Ovary (tissue), 9 donors: ENCODE measurements around the gene TRPM3. TPM values are rescaled to one million over a fixed set of nuclear protein-coding genes. Genes with fewer than 3 reads are reported as not detected.

ENCODE experiments used
- DNase-seq, 5 donors: peaks; one replicate each; pipeline ENCODE4 v3.0.0-alpha.2; 2019 to 2020
- H3K27ac ChIP-seq, 2 donors: fragments of 200-600 bp; one replicate each; pipeline versions ENCODE4 v1.5.1 to v1.8.0; 2019 to 2022
- H3K27me3 ChIP-seq: fragments of 200-600 bp; one replicate; pipeline ENCODE4 v1.8.0; 2022
- H3K36me3 ChIP-seq: fragments of 200-600 bp; sonication (generic); one replicate; pipeline ENCODE4 v1.5.1; 2019
- H3K4me1 ChIP-seq: one replicate; pipeline ENCODE4 v1.8.1; 2013; ENCODE audit warnings: mild to moderate bottlenecking, moderate library complexity; ENCODE audit not compliant: insufficient read depth
- H3K4me3 ChIP-seq: fragments of 200-600 bp; sonication (generic); one replicate; pipeline ENCODE4 v1.5.1; 2017
- H3K9me3 ChIP-seq, 2 donors: fragments of 200-600 bp in 1 of 2; sonication (generic) in 1 of 2; one replicate each; pipeline versions ENCODE4 v1.5.1 to v1.8.1; 2013 to 2019; ENCODE audit warnings: mild to moderate bottlenecking in 1 of 2, moderate library complexity in 1 of 2
- EP300 ChIP-seq: sonication (generic); formaldehyde crosslinking; IDR thresholded peaks from one replicate; pipeline ENCODE4 v1.6.1; 2017; ENCODE audit warnings: antibody characterized with exemption
- POLR2A ChIP-seq: fragments of 450-650 bp; IDR thresholded peaks from one replicate; pipeline ENCODE4 v1.6.1; 2017; ENCODE audit warnings: antibody characterized with exemption, mild to moderate bottlenecking, moderate library complexity
- WGBS, 3 donors: extraction: QIAGEN DNeasy Blood & Tissue Kit in 1 of 3; methylation state at CpG; one replicate each; pipeline versions ENCODE4 v1.1.5 to v1.1.7; 2013 to 2017; 5-methylcytosine and 5-hydroxymethylcytosine counted together
- intact Hi-C, 4 donors: fragments of 100-400 bp; cut with DNase I; formaldehyde crosslinking; loops; one replicate each; pipeline versions ENCODE4 v1.11.0 to v1.15.1; 2022 to 2023
- polyA plus RNA-seq, 2 donors: library from polyadenylated mRNA; stranded (reverse); fragments of 200-250 nt in 1 of 2; fragments of 350-450 nt in 1 of 2; fragmentation: Illumina TruSeq in 1 of 2; extraction: RNeasy Lipid Tissue Mini Kit (QIAGEN cat#74804) in 1 of 2; gene quantifications; one replicate each; pipeline ENCODE4 v1.2.3, GENCODE V29; 2013 to 2014
- total RNA-seq, 7 donors: library from RNA; depleted of rRNA in 2 of 7; stranded (reverse); fragments of >200 nt in 2 of 7; fragmentation: NEBNext Ultra II Directional in 3 of 7; extraction: Animal tissue kit (Norgen Biotek cat#: 25700) in 3 of 7; gene quantifications; one replicate each; pipeline versions ENCODE4 v1.1.0 to v1.2.4, GENCODE V29; 2016 to 2023
- TF ChIP-seq, protein P1 (sequence below), 3 donors: fragments of 450-650 bp in 2 of 3; fragments of 200-600 bp in 1 of 3; IDR thresholded peaks; one replicate each; pipeline versions ENCODE4 v1.5.1 to v1.8.0; 2016 to 2022; ENCODE audit warnings: antibody characterized with exemption in 3 of 3, mild to moderate bottlenecking in 1 of 3
- donor health status: DM: no; HTN: no; CAD: no; lungs with moderate emphysema.
- donor health status: DM: no; HTN: no; CAD: no.
- donor health status: Bipolar disorder and iron deficiency.
- donor health status: DM: yes; HTN: yes; CAD: no.
- donor health status: DM: no; HTN: no; CAD: no.
- donor health status: DM: yes; HTN: yes; CAD: no.

The TRPM3 gene
- total and polyA plus RNA-seq, 9 donors: 0.80 to 18.5 (median 4.6) TPM

DNA sequence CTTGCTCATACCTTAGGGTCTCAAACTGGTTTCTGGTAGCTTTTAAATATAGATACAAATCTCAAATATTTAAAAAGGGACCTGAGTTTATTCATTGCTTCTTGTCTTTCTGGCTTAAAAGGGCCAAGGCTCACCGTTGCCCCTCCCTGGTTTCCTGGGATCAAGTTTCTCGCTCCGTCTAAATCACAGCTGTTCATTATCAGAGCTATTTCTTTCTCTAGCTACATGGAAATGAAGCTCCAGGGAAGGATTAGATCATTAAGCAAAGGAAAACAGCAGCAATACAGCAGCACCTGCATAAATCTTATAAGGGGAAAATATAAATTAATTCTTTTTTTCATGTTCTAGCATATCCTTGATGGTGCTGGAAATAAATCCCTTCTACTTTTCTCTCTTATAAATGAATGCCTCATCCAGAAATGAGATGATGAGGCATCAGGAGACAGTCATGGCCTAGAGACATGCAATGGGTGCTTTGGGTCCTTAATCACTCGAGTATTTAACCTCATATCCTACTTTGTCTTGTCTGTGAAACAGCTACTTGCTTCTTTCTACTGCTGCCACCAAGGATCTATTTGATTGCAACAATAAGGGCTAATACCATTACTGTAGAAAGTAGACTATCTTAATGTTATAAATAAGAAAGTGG is 320.1 kb downstream of the TRPM3 start:
- H3K9me3 ChIP-seq: no peaks in the 10 kb centered on the region
- no peaks in the 10 kb centered on the region for H3K36me3 ChIP-seq
- H3K4me3 ChIP-seq: no peak overlapping the region
- intact Hi-C loops: no loop called here
- 27 to 43% (median 33%) methylated on average over 4 of the region's 4 CpGs for WGBS, 3 donors
- TF ChIP-seq, protein P1, sequence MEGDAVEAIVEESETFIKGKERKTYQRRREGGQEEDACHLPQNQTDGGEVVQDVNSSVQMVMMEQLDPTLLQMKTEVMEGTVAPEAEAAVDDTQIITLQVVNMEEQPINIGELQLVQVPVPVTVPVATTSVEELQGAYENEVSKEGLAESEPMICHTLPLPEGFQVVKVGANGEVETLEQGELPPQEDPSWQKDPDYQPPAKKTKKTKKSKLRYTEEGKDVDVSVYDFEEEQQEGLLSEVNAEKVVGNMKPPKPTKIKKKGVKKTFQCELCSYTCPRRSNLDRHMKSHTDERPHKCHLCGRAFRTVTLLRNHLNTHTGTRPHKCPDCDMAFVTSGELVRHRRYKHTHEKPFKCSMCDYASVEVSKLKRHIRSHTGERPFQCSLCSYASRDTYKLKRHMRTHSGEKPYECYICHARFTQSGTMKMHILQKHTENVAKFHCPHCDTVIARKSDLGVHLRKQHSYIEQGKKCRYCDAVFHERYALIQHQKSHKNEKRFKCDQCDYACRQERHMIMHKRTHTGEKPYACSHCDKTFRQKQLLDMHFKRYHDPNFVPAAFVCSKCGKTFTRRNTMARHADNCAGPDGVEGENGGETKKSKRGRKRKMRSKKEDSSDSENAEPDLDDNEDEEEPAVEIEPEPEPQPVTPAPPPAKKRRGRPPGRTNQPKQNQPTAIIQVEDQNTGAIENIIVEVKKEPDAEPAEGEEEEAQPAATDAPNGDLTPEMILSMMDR (IDR thresholded peaks at IDR 0.05): no peak
- no peak for TF ChIP-seq POLR2A
- no peak for TF ChIP-seq EP300
- peaks cover 1% of the 10 kb centered on the region for H3K4me1 ChIP-seq
- H3K27me3 ChIP-seq: no peaks in the 10 kb centered on the region
- DNase-seq: no peak
- H3K27ac ChIP-seq: no peak overlapping the region

DNA sequence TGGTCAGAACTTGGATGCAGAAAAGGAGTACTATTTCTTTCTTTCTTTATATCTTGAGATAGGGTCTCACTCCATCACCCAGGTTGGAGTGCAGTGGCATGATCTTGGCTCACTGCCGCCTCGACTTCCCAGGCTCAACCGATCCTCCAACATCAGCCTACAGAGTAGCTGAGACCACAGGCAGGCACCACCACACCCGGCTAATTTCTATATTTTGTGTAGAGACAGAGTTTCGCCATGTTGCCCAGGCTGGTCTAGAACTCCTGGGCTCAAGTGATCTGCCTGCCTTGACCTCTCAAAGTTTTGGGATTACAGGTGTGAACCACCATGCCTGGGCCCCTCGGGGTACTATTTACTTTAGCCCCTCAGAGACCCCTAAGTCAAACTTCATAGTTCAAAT is 323.4 kb downstream of the TRPM3 start:
- WGBS, 3 donors: 90 to 94% (median 94%) methylated on average over 6 of the region's 6 CpGs
- Histone ChIP-seq H3K27me3 (no peaks in the 10 kb centered on the region), H3K4me1 (no peaks in the 10 kb centered on the region), H3K9me3 (no peaks in the 10 kb centered on the region), H3K36me3 (no peaks in the 10 kb centered on the region), H3K4me3 (no peak overlapping the region), H3K27ac (no peak overlapping the region)
- no peak for DNase-seq
- TF ChIP-seq EP300: no peak
- no peak for TF ChIP-seq POLR2A
- TF ChIP-seq, protein P1 (IDR thresholded peaks at IDR 0.05): no peak
- intact Hi-C loops: no loop called here

DNA sequence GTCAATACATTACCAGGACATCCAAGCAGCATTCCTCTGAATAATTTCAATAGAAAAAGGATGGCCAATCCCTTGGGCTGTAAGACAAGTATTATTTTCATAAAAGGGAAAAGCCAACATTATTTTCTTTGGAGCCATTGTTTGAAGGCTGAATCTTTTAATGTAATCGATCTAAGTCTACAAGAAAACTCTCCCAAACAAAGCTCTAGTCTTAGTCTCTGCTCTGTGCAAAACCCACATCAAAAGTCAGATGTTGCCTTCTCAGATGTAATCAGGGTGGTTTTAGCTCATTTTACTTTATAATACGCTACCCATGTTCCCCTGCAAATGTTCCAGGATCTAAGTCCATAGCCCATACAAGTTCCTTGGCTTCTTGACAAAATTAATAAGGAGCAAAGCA is 325.6 kb downstream of the TRPM3 start:
- H3K36me3 ChIP-seq: no peaks in the 10 kb centered on the region

DNA sequence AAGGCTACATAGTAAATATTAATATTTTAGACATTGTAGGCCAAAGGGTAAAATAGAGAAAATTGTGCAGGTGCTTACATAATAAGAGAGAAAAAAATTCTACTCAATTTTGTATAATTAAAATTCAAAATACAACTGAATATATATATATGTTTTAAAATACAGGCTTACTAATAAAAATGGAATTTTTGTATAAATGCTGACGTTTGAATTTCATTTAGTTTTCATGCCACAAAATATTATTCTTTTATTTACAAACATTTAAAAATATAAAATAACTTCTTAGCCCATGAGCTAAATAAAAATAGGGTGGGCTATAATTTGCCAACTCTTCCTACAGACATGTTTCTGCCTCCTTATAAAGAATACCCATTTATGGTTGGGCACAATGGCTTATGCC is 328.6 kb downstream of the TRPM3 start:
- Histone ChIP-seq H3K27ac (no peak overlapping the region), H3K4me3 (no peak overlapping the region), H3K4me1 (no peaks in the 10 kb centered on the region), H3K9me3 (no peaks in the 10 kb centered on the region), H3K27me3 (no peaks in the 10 kb centered on the region), H3K36me3 (no peaks in the 10 kb centered on the region)
- no peak for DNase-seq
- WGBS, 3 donors: 72 to 89% (median 76%) methylated on average over 1 of the region's 1 CpG
- intact Hi-C loops: no loop called here
- TF ChIP-seq EP300: no peak

More for the DNA sequence above, 325.6 kb downstream of the TRPM3 start:
- Histone ChIP-seq H3K27ac (no peak overlapping the region), H3K4me3 (no peak overlapping the region), H3K9me3 (no peaks in the 10 kb centered on the region), H3K4me1 (no peaks in the 10 kb centered on the region), H3K27me3 (no peaks in the 10 kb centered on the region)
- intact Hi-C loops: no loop called here
- 89 to 92% (median 90%) methylated on average over 2 of the region's 2 CpGs for WGBS, 3 donors
- DNase-seq: no peak
- no peak for TF ChIP-seq POLR2A
- TF ChIP-seq EP300: no peak
- TF ChIP-seq, protein P1 (IDR thresholded peaks at IDR 0.05): no peak

DNA sequence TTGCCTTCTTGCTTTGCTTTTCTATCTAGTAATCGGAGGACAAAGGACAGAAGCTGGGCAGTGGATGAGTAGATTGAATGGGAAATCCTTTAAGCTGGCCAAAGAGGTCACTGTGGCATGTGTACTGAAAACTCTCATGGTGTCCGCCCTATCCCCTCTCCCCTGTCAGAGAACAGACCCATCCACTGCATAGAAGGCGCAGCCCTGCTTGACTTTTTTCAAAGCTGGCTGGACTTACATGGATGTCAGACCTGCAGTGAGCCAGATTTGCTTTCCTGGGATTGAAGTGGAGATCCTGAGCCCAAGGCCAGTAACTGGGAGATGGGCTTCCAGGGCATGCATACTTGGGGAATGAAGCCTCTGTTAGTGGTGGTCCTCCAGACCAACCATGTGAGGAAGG is 329.5 kb downstream of the TRPM3 start:
- no peak for DNase-seq
- H3K9me3 ChIP-seq: no peaks in the 10 kb centered on the region
- no peak overlapping the region for H3K4me3 ChIP-seq
- no peaks in the 10 kb centered on the region for H3K27me3 ChIP-seq
- H3K4me1 ChIP-seq: no peaks in the 10 kb centered on the region
- no peaks in the 10 kb centered on the region for H3K36me3 ChIP-seq
- no peak overlapping the region for H3K27ac ChIP-seq
- TF ChIP-seq EP300: no peak
- no peak for TF ChIP-seq POLR2A
- TF ChIP-seq, protein P1 (IDR thresholded peaks at IDR 0.05): no peak
- intact Hi-C loops: no loop called here
- WGBS, 3 donors: 90 to 95% (median 91%) methylated on average over 3 of the region's 3 CpGs
